Endothelial cell of umbilical vein (primary cell): Measurements from ENCODE around the gene CSNK1D. TPM values are rescaled to one million over a fixed set of nuclear protein-coding genes. Genes with fewer than 3 reads are reported as not detected.

ENCODE experiments used
- BruUV-seq: library from RNA; stranded (reverse); fragments of 400-500 nt; replicated peaks from 2 replicates; lab custom pipeline; 2021; lab: Mats Ljungman, UMichigan
- CTCF ChIA-PET: fragments of 300-600, 350-600 bp; sonication (Branson Sonifier 250); formaldehyde crosslinking; loops from one replicate; lab custom pipeline; 2021; ENCODE audit warnings: antibody characterized with exemption, inconsistent platforms; lab: Charles Lee
- POLR2A ChIA-PET: fragments of 300-600, 350-600 bp; sonication (Branson Sonifier 250); formaldehyde crosslinking; loops from one replicate; lab custom pipeline; 2021; ENCODE audit warnings: antibody characterized with exemption, inconsistent platforms; lab: Charles Lee
- DNase-seq: peaks from one replicate; pipeline ENCODE4 v3.0.0-alpha.2; 2011; ENCODE audit warnings: low read depth, low spot score
- FAIRE-seq: peaks from 2 replicates; lab custom pipeline; 2011; peaks lifted over from hg19 to GRCh38; lab: Jason Lieb, UNC
- H2AFZ ChIP-seq: 2 replicates; pipeline ENCODE4 v1.6.0; 2012; ENCODE audit warnings: low read depth, low read length, control low read depth, inconsistent platforms
- H3K27ac ChIP-seq: 2 replicates; pipeline ENCODE4 v1.5.1; 2011; ENCODE audit warnings: low read depth, mild to moderate bottlenecking, control low read depth, low read length, moderate library complexity; ENCODE audit not compliant: insufficient read depth
- H3K27me3 ChIP-seq, 2 experiments: 2 replicates each; pipeline versions ENCODE4 v1.6.0 to v1.6.1; 2011; ENCODE audit warnings: low read length in 2 of 2, mixed read lengths in 1 of 2; ENCODE audit not compliant: control insufficient read depth in 2 of 2, insufficient read depth in 2 of 2
- H3K36me3 ChIP-seq, 2 experiments: 2 replicates in 1 of 2; 3 replicates in 1 of 2; pipeline ENCODE4 v1.5.1; 2011; ENCODE audit warnings: low read length in 2 of 2, mild to moderate bottlenecking in 1 of 2, moderate library complexity in 1 of 2; ENCODE audit not compliant: control insufficient read depth in 2 of 2, insufficient read depth in 2 of 2; ENCODE audit errors: extremely low read depth in 1 of 2
- H3K4me1 ChIP-seq: 3 replicates; pipeline ENCODE4 v1.5.1; 2011; ENCODE audit warnings: mild to moderate bottlenecking, low read length; ENCODE audit not compliant: control insufficient read depth, insufficient read depth; ENCODE audit errors: extremely low read depth
- H3K4me2 ChIP-seq: 2 replicates; pipeline ENCODE4 v1.6.1; 2011; ENCODE audit warnings: low read length, control low read depth, mixed read lengths; ENCODE audit not compliant: insufficient read depth
- H3K4me3 ChIP-seq, 3 experiments: fragments of 200-600 bp in 1 of 3; sonication (generic), shearing (Covaris generic) in 1 of 3; replicated peaks in 1 of 3; 2 replicates each; pipeline ENCODE4 v1.5.1; 2011 to 2016; ENCODE audit warnings: control low read depth in 3 of 3, low read length in 3 of 3, mild to moderate bottlenecking in 2 of 3, inconsistent platforms in 1 of 3, low read depth in 1 of 3, moderate library complexity in 1 of 3; ENCODE audit not compliant: insufficient read depth in 1 of 3
- H3K79me2 ChIP-seq: 2 replicates; pipeline ENCODE4 v1.6.0; 2012; ENCODE audit warnings: low read length, inconsistent platforms; ENCODE audit not compliant: control insufficient read depth, insufficient read depth
- H3K9ac ChIP-seq: replicated peaks from 2 replicates; pipeline ENCODE3; 2011; ENCODE audit warnings: low read length, control low read depth; ENCODE audit not compliant: insufficient read depth; ENCODE audit errors: extremely low read depth
- H3K9me1 ChIP-seq: replicated peaks from 3 replicates; pipeline ENCODE4 v1.6.0; 2011; ENCODE audit warnings: mild to moderate bottlenecking, low read length; ENCODE audit not compliant: control insufficient read depth, insufficient read depth; ENCODE audit errors: extremely low read depth
- H3K9me3 ChIP-seq: replicated peaks from 2 replicates; pipeline ENCODE4 v1.5.1; 2012; ENCODE audit warnings: low read length, inconsistent platforms; ENCODE audit not compliant: control insufficient read depth, insufficient read depth
- H4K20me1 ChIP-seq: replicated peaks from 2 replicates; pipeline ENCODE3; 2011; ENCODE audit warnings: mild to moderate bottlenecking, low read length; ENCODE audit not compliant: control insufficient read depth, insufficient read depth; ENCODE audit errors: extremely low read depth
- EZH2 ChIP-seq: IDR thresholded peaks from 2 replicates; pipeline ENCODE4 v1.6.1; 2012; ENCODE audit warnings: borderline replicate concordance, low read depth, mild to moderate bottlenecking, moderate library complexity, low read length, inconsistent platforms; ENCODE audit not compliant: severe bottlenecking
- FOS ChIP-seq: IDR thresholded peaks from 2 replicates; pipeline ENCODE4 v1.6.1; 2011; ENCODE audit warnings: mild to moderate bottlenecking, low read length, moderate library complexity, borderline replicate concordance; ENCODE audit not compliant: insufficient read depth
- GATA2 ChIP-seq: IDR thresholded peaks from 2 replicates; pipeline ENCODE4 v1.7.0; 2011; ENCODE audit warnings: low read depth, mild to moderate bottlenecking, moderate library complexity, mixed read lengths, low read length; ENCODE audit not compliant: insufficient read length, insufficient read depth
- JUN ChIP-seq: IDR thresholded peaks from 2 replicates; pipeline ENCODE4 v1.6.1; 2011; ENCODE audit warnings: borderline replicate concordance, low read depth; ENCODE audit not compliant: insufficient read length, insufficient read depth
- MAX ChIP-seq: IDR thresholded peaks from 2 replicates; pipeline ENCODE4 v1.6.1; 2011; ENCODE audit not compliant: insufficient read depth, insufficient read length
- MYC ChIP-seq: IDR thresholded peaks from one replicate; pipeline ENCODE4 v1.6.1; 2011; ENCODE audit warnings: mild to moderate bottlenecking, low read depth, low read length
- POLR2A ChIP-seq: IDR thresholded peaks from 2 replicates; pipeline ENCODE4 v1.6.1; 2012; ENCODE audit warnings: low read depth, mild to moderate bottlenecking, control low read depth, low read length
- POLR2AphosphoS5 ChIP-seq: IDR thresholded peaks from 2 replicates; pipeline ENCODE4 v1.6.1; 2012; ENCODE audit warnings: low read depth, mild to moderate bottlenecking, control low read depth, low read length, moderate library complexity; ENCODE audit not compliant: insufficient read depth
- dilution Hi-C: fragments of 300-500 bp; cut with MboI; formaldehyde crosslinking; loops from one replicate; pipeline ENCODE4 v1.15.0; 2019; ENCODE audit warnings: low sequenced_read_pairs; ENCODE audit not compliant: extremely low pct_ligation_motif_present
- intact Hi-C: fragments of 100-400 bp; cut with micrococcal nuclease; formaldehyde crosslinking; loops from one replicate; pipeline ENCODE4 v1.10.0; 2022
- polyA plus RNA-seq, 4 experiments: library from polyadenylated mRNA; depleted of rRNA in 3 of 4; stranded (reverse) in 3 of 4; unstranded in 1 of 4; fragments of >200 nt; gene quantifications; 2 replicates each; pipeline versions ENCODE4 v1.2.1 to v1.2.3, GENCODE V29; 2011 to 2012; ENCODE audit warnings: missing spikeins in 1 of 4
- total RNA-seq: library from RNA; stranded (reverse); gene quantifications from 2 replicates; pipeline ENCODE4 v1.2.3, GENCODE V29; 2021
- TF ChIP-seq, protein P1 (sequence below), 2 donors: IDR thresholded peaks; 1 replicate in 1 of 2; 2 replicates in 1 of 2; pipeline ENCODE4 v1.5.1; 2011; ENCODE audit warnings: low read length in 2 of 2, mild to moderate bottlenecking in 2 of 2, moderate library complexity in 2 of 2, control low read depth in 1 of 2, inconsistent platforms in 1 of 2, low read depth in 1 of 2; ENCODE audit not compliant: insufficient read depth in 1 of 2; ENCODE audit errors: extremely low read depth in 1 of 2

Gene CSNK1D
- total and polyA plus RNA-seq, 2 donors (not counting 3 experiments of a cell fraction or from before 2014, with no cell fraction given) = 127 to 155 TPM

- intact Hi-C loops = no loop called here
- Histone ChIP-seq H3K79me2 (no peaks in the 10 kb centered on the region), H3K9ac (no peak overlapping the region), H3K27ac (no peak overlapping the region), H2AFZ (no peak overlapping the region), H3K27me3 (no peaks in the 10 kb centered on the region), H3K9me1 (no peaks in the 10 kb centered on the region), H4K20me1 (no peaks in the 10 kb centered on the region), H3K36me3 (no peaks in the 10 kb centered on the region), H3K4me1 (peaks cover 15% of the 10 kb centered on the region), H3K9me3 (no peaks in the 10 kb centered on the region), H3K4me2 (no peak overlapping the region), H3K4me3 (no peak overlapping the region)
- FAIRE-seq (no peak), DNase-seq (no peak)
- POLR2A ChIA-PET = no interaction called here
- CTCF ChIA-PET = interaction anchor here (1.9 kb wide), 1 partner anchor 11 kb away, joined by 4 read pairs; no protein-coding TSS in a partner anchor
- BruUV-seq = no TSS peak
- dilution Hi-C loops = no loop called here
- TF ChIP-seq GATA2 = no peak
- TF ChIP-seq EZH2 = no peak
- TF ChIP-seq, protein P1, sequence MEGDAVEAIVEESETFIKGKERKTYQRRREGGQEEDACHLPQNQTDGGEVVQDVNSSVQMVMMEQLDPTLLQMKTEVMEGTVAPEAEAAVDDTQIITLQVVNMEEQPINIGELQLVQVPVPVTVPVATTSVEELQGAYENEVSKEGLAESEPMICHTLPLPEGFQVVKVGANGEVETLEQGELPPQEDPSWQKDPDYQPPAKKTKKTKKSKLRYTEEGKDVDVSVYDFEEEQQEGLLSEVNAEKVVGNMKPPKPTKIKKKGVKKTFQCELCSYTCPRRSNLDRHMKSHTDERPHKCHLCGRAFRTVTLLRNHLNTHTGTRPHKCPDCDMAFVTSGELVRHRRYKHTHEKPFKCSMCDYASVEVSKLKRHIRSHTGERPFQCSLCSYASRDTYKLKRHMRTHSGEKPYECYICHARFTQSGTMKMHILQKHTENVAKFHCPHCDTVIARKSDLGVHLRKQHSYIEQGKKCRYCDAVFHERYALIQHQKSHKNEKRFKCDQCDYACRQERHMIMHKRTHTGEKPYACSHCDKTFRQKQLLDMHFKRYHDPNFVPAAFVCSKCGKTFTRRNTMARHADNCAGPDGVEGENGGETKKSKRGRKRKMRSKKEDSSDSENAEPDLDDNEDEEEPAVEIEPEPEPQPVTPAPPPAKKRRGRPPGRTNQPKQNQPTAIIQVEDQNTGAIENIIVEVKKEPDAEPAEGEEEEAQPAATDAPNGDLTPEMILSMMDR (IDR thresholded peaks at IDR 0.05; ENCODE audit: extremely low read depth in 1 of 2, insufficient read depth in 1 of 2, low read depth in 1 of 2, low read length in 2 of 2) = no peak
- TF ChIP-seq MYC = no peak
- TF ChIP-seq JUN = no peak
- no peak for TF ChIP-seq MAX
- no peak for TF ChIP-seq POLR2AphosphoS5
- TF ChIP-seq FOS = no peak
- TF ChIP-seq POLR2A = no peak
Observed at GRCh38 chr17:82302568-82302963, 29.1 kb upstream of the CSNK1D start.
